ENCODE results near the gene SLAIN1.

Gene SLAIN1

GRCh38 chr13:77740931-77741596 is 43.6 kb downstream of the SLAIN1 start:
- no peak for TF ChIP-seq SIN3A (IDR thresholded peaks at IDR 0.05; ENCODE audit: borderline replicate concordance, insufficient read depth, low read length)
- no peak for TF ChIP-seq REST (IDR thresholded peaks at IDR 0.05; ENCODE audit: insufficient read depth in 1 of 2, low read depth in 2 of 2, low read length in 2 of 2)
- no peak for TF ChIP-seq TAF1 (IDR thresholded peaks at IDR 0.05; ENCODE audit: borderline replicate concordance, insufficient read depth, low read length)
- TF ChIP-seq POLR2AphosphoS5 (IDR thresholded peaks at IDR 0.05; ENCODE audit: low read depth, low read length), result no peak
- no peak for TF ChIP-seq FOXP2 (optimal IDR thresholded peaks at IDR 0.05; ENCODE audit: borderline replicate concordance, extremely low read depth, extremely low read length, insufficient read depth)

- TF ChIP-seq FOXP2 (optimal IDR thresholded peaks at IDR 0.05; ENCODE audit: borderline replicate concordance, extremely low read depth, extremely low read length, insufficient read depth) (no peak), TAF1 (IDR thresholded peaks at IDR 0.05; ENCODE audit: borderline replicate concordance, insufficient read depth, low read length) (no peak), POLR2AphosphoS5 (IDR thresholded peaks at IDR 0.05; ENCODE audit: low read depth, low read length) (no peak), REST (IDR thresholded peaks at IDR 0.05; ENCODE audit: insufficient read depth in 1 of 2, low read depth in 2 of 2, low read length in 2 of 2) (no peak)
Observed at GRCh38 chr13:77741597-77741972, 44.1 kb downstream of the SLAIN1 start.

- TF ChIP-seq REST (IDR thresholded peaks at IDR 0.05; ENCODE audit: insufficient read depth in 1 of 2, low read depth in 2 of 2, low read length in 2 of 2), result no peak
- no peak for TF ChIP-seq SIN3A (IDR thresholded peaks at IDR 0.05; ENCODE audit: borderline replicate concordance, insufficient read depth, low read length)
- TF ChIP-seq POLR2AphosphoS5 (IDR thresholded peaks at IDR 0.05; ENCODE audit: low read depth, low read length), result no peak
- TF ChIP-seq TAF1 (IDR thresholded peaks at IDR 0.05; ENCODE audit: borderline replicate concordance, insufficient read depth, low read length), result no peak
- no peak for TF ChIP-seq FOXP2 (optimal IDR thresholded peaks at IDR 0.05; ENCODE audit: borderline replicate concordance, extremely low read depth, extremely low read length, insufficient read depth)
Observed at GRCh38 chr13:77742801-77743200, 45.3 kb downstream of the SLAIN1 start.

GRCh38 chr13:77745784-77746183 is 48.3 kb downstream of the SLAIN1 start:
- TF ChIP-seq FOXP2 (optimal IDR thresholded peaks at IDR 0.05; ENCODE audit: borderline replicate concordance, extremely low read depth, extremely low read length, insufficient read depth), result no peak
- TF ChIP-seq SIN3A (IDR thresholded peaks at IDR 0.05; ENCODE audit: borderline replicate concordance, insufficient read depth, low read length), result no peak
- no peak for TF ChIP-seq REST (IDR thresholded peaks at IDR 0.05; ENCODE audit: insufficient read depth in 1 of 2, low read depth in 2 of 2, low read length in 2 of 2)
- TF ChIP-seq POLR2AphosphoS5 (IDR thresholded peaks at IDR 0.05; ENCODE audit: low read depth, low read length), result no peak
- no peak for TF ChIP-seq TAF1 (IDR thresholded peaks at IDR 0.05; ENCODE audit: borderline replicate concordance, insufficient read depth, low read length)

Measured in PFSK-1 (cell line).